HG03066 (cell line): ENCODE results near the gene CD55.
"Not testable (repeated sequence)": the region's sequence is repeated elsewhere in the genome, so short reads cannot be mapped to it uniquely, and the experiment has no call there.

ENCODE experiments used
- ATAC-seq: cut with Tn5 transposase; IDR thresholded peaks from one replicate; pipeline ENCODE4 v1.9.1; 2021; ENCODE audit warnings: low read depth; ENCODE audit not compliant: unreplicated experiment

Gene CD55

GRCh38 chr1:207304710-207305488 lies 16.6 kb upstream of the CD55 start:
- ATAC-seq, result no peak

GRCh38 chr1:207305489-207305873 lies 16.0 kb upstream of the CD55 start:
- no peak for ATAC-seq

- no peak for ATAC-seq
These were observed 15.5 kb upstream of the CD55 start for GRCh38 chr1:207306023-207306422.

- ATAC-seq, result no peak
These were observed 14.9 kb upstream of the CD55 start for GRCh38 chr1:207306603-207307002.

- ATAC-seq, result no peak
These were observed 12.9 kb upstream of the CD55 start for GRCh38 chr1:207308451-207309190.

GRCh38 chr1:207309745-207310273 lies 11.7 kb upstream of the CD55 start:
- no peak for ATAC-seq

GRCh38 chr1:207311888-207312603 lies 9.4 kb upstream of the CD55 start:
- no peak for ATAC-seq

GRCh38 chr1:207312604-207312920 lies 8.9 kb upstream of the CD55 start:
- no peak for ATAC-seq

GRCh38 chr1:207313131-207313530 lies 8.3 kb upstream of the CD55 start:
- no peak for ATAC-seq

GRCh38 chr1:207314816-207315215 lies 6.7 kb upstream of the CD55 start:
- no peak for ATAC-seq

GRCh38 chr1:207315435-207315834 lies 6.0 kb upstream of the CD55 start:
- ATAC-seq, result no peak

- no peak for ATAC-seq
These were observed 5.3 kb upstream of the CD55 start for GRCh38 chr1:207316141-207316540.

- ATAC-seq, result no peak
These were observed 4.7 kb upstream of the CD55 start for GRCh38 chr1:207316622-207317391.

GRCh38 chr1:207317561-207317960 lies 3.9 kb upstream of the CD55 start:
- no peak for ATAC-seq

- ATAC-seq, result no peak
These were observed 3.3 kb upstream of the CD55 start for GRCh38 chr1:207318072-207318619.

- ATAC-seq, result no peak
These were observed 2.3 kb upstream of the CD55 start for GRCh38 chr1:207319199-207319598.

GRCh38 chr1:207320105-207320504 lies 1.4 kb upstream of the CD55 start:
- not testable (repeated sequence) for ATAC-seq

GRCh38 chr1:207321790-207322645 lies 540 bp downstream of the CD55 start:
- peak; percentile 29 for ATAC-seq
